Measurements from ENCODE around the gene SLC4A1.

DNA sequence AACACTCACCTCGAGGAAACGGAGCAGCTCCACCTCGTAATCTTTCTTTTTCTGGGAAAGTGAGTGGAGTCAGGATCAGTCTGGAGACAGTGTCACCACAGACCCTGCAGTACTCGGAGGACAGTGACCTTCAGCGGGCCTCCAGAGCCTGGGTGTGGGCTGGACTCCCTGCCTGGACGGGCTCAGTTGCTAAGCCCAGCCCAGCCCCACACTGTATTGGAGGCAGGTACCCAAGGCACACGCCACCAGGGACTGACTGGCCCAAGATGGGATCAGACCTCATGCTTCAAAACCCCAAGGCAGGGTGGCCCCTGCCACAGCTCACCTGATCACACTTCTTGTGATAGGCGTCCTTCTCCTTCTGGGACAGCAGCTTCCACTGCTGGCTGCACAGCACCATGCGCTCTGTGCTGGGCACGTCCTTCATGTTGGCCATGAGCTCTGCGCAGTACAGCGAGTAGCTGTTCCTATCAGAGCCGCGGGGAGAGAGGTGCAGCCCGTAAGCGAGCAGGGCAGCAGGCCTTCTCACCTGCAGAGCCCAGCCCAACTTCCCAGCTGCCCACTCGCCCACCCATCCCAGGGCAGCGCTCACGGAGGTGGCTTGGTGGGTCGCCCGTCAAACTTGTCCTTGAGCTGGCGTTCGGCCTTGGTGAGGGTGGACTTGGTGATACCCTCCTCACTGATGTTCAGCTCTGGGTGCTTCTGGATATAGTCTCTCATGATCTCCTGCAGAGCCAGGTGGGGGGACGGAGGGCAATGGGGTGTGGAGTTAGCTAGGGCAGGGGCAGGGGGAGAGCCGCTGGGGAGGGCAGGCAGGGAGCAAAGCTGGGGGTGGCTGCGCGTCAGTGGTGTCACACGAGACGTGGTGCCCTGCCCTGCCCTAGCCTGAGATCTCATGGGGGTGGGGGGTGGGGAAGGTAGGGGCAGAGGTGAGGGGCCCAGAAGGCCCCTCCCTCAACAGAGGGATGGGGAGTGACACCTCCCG lies 56.4 kb downstream of the SLC4A1 start:
- TF ChIP-seq, protein P1, sequence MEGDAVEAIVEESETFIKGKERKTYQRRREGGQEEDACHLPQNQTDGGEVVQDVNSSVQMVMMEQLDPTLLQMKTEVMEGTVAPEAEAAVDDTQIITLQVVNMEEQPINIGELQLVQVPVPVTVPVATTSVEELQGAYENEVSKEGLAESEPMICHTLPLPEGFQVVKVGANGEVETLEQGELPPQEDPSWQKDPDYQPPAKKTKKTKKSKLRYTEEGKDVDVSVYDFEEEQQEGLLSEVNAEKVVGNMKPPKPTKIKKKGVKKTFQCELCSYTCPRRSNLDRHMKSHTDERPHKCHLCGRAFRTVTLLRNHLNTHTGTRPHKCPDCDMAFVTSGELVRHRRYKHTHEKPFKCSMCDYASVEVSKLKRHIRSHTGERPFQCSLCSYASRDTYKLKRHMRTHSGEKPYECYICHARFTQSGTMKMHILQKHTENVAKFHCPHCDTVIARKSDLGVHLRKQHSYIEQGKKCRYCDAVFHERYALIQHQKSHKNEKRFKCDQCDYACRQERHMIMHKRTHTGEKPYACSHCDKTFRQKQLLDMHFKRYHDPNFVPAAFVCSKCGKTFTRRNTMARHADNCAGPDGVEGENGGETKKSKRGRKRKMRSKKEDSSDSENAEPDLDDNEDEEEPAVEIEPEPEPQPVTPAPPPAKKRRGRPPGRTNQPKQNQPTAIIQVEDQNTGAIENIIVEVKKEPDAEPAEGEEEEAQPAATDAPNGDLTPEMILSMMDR (IDR thresholded peaks at IDR 0.05), result no peak
- TF ChIP-seq POLR2A (IDR thresholded peaks at IDR 0.05), result no peak
